Measurements from ENCODE around the gene DNAJB8.

GRCh38 chr3:128459461-128459820 lies 7.2 kb downstream of the DNAJB8 start:
- TF ChIP-seq CTCF (IDR thresholded peaks at IDR 0.05; ENCODE audit: insufficient read depth, low read depth, low read length) (no peak), EZH2 (IDR thresholded peaks at IDR 0.05; ENCODE audit: insufficient read depth, low read length) (no peak)
